GM10266 (cell line): Measurements from ENCODE around the gene TNFSF10.

Experiments
- DNase-seq: peaks from one replicate; pipeline ENCODE4 v3.0.0; 2012; ENCODE audit errors: extremely low spot score
- TF ChIP-seq, protein P1 (sequence below): IDR thresholded peaks from 2 replicates; pipeline ENCODE4 v1.5.1; 2012; ENCODE audit warnings: mild to moderate bottlenecking, low read depth; ENCODE audit not compliant: control insufficient read depth, insufficient read depth; ENCODE audit errors: missing control alignments

Gene TNFSF10

DNA sequence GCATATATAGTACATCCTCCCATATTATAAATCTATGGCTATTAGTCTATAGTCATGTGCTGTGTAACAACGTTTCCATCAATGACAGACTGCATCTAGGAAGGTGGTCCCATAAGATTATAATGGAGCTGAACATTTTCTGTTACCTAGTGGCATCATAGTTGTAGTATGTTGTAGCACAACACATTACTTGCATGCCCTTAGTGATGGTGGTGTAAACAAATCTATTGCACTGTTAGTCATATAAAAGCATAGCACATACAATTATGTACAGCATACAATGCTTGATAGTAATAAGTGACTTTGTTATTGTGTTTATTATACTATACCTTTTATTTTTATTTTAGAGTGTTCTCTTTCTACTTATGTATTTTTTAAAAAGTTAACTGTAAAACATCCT is 37.4 kb upstream of the TNFSF10 start:
- no peak for DNase-seq
- TF ChIP-seq, protein P1, sequence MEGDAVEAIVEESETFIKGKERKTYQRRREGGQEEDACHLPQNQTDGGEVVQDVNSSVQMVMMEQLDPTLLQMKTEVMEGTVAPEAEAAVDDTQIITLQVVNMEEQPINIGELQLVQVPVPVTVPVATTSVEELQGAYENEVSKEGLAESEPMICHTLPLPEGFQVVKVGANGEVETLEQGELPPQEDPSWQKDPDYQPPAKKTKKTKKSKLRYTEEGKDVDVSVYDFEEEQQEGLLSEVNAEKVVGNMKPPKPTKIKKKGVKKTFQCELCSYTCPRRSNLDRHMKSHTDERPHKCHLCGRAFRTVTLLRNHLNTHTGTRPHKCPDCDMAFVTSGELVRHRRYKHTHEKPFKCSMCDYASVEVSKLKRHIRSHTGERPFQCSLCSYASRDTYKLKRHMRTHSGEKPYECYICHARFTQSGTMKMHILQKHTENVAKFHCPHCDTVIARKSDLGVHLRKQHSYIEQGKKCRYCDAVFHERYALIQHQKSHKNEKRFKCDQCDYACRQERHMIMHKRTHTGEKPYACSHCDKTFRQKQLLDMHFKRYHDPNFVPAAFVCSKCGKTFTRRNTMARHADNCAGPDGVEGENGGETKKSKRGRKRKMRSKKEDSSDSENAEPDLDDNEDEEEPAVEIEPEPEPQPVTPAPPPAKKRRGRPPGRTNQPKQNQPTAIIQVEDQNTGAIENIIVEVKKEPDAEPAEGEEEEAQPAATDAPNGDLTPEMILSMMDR: no peak

DNA sequence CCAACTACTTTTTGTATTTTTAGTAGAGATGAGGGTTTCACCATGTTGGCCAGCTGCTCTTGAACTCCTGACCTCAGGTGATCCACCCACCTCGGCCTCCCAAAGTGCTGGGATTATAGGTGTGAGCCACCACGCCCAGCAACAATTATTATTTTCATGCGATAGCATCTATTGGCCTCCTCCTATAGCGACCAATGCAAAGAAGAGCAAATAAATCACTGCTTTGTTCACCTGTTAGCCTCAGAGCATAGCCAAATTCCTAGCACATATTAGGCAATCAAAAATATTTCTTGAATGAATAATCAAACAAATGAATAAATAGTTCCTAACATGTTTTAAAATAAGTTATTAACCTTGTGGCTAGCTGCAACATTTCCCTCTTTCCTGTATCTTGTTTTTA is 36.8 kb upstream of the TNFSF10 start:
- no peak for DNase-seq
- TF ChIP-seq, protein P1: no peak

DNA sequence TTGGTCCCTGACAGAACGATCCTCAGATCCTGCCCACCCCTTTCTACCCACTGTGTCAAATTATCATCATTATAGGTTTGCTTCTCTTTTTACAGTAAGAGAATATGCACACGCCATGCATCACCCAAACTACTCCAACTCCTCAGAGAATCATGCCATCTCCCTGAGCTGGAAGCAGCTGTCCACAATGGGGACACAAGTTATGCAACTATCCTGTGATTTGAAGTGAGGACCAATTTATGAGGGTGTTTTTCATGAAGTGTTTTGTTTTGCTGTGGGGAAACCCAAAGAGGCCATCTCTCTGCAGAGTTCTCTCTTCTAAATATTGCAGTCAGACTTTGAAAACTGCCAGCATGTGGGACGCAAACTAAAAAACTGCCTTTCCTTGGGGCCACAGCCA is 35.8 kb upstream of the TNFSF10 start:
- no peak for DNase-seq
- TF ChIP-seq, protein P1: no peak

DNA sequence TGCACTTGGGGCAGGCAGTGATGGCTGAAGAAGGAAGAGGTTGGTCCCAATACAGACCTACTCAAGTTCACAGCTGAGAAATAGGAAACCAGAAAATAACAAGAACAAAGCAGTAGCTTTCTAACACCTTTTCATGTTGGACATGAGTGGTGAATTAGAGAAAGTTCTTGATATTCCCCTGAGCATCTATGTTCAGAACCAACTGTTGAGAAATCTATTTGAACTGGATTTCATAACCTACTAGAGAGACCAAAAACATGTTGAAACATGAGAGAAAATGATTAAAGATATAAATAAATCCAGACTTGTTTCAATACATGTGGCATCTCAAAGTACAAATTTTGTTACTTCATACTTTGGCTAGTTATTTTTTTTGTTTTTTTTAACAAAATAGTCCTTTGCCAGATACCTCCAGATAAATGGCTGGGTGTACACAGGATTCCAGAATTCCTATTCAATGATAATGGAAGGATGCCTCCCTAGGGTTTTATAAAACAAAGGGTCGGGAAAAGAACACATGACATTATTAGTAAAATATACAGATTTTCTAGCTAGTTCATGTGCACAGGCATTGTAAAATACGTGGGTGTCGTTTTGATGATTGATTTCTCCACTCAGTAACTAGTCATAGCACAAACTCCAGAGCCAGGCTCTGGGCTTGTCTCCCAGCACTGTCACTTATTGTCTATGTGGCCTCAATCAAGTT is 34.4 kb upstream of the TNFSF10 start:
- DNase-seq: no peak
- TF ChIP-seq, protein P1: no peak

DNA sequence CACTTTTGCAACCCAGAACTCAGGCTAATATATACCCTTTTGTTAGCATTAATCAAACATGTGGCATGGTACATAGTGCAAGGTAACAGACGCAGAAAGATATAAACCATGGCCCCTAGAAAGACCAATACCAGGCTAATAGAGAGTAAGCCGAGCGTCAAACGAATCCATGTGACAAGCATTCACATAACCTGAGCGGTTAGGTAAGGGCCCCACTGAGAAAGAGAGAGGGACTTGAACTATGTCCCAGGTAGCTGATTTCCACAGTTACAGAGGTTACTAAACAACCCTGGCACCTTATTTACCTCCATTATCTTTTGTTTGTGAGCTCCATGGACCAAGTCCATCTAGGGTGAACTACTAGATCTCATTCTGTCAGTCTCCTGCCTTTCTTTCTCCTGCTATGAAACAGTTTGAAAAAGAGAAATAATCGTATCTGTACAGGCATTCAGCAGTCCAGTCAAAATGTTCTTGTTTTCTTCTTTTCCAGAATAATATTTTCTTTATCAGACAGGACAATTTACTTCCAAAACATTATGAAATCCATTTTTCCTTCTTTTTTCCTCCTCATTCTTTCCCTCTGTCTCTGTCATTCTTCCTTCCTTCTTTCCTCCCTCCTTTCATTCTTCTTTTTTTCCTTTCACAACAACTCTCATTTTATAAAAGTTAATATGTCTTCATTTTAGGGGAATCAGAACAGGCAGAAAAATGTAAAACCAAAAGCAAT is 30.5 kb upstream of the TNFSF10 start:
- TF ChIP-seq, protein P1: no peak

DNA sequence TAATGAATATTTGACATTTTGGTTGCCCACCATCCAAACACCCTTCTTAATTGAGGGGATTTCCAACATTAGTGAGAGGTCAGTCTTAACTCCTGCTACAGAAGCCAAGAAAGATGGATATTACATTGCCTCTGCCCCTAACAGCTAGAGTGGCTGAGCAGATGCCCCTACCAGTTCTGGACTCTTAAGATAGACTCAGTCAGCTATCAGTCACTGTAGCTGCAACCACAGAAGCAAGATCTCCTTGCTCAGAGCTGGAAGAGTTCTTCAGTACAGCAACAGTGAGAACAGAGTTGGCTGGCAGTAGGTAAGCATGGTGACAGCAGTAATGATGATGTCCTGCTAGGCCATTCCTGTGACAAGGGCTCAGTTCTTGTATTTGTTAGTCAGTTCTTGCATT is 29.4 kb upstream of the TNFSF10 start:
- no peak for DNase-seq
- TF ChIP-seq, protein P1: no peak

More for the DNA sequence above, 30.5 kb upstream of the TNFSF10 start:
- no peak for DNase-seq

DNA sequence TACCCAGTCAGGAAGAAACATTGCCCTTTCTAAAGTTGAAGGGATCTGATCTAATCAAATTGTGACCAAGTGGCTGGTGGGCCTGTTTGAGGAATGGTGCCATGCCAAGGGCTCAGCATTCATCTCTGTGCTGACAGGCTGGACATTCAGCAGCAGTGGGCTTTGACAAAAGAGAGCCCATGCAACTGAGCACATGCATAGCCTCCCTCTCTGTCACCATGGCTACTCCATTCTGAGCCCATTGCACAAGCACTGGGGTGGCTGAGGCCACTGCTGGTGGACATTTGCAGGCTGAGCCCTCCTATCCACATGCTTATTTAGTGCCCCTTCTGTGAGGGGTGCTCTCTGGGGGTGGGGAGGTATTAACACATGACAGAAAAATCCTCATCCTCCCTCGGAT is 28.6 kb upstream of the TNFSF10 start:
- TF ChIP-seq, protein P1: no peak
- DNase-seq: no peak
